Bronchus fibroblast of lung (primary cell): ENCODE measurements around the gene ZNF524. TPM values are rescaled to one million over a fixed set of nuclear protein-coding genes. Genes with fewer than 3 reads are reported as not detected.

Experiments
- total RNA-seq: library from RNA; depleted of rRNA; stranded (reverse); fragments of >200 nt; gene quantifications from 2 replicates; pipeline ENCODE4 v1.2.3, GENCODE V29; 2015

ZNF524 gene, protein sequence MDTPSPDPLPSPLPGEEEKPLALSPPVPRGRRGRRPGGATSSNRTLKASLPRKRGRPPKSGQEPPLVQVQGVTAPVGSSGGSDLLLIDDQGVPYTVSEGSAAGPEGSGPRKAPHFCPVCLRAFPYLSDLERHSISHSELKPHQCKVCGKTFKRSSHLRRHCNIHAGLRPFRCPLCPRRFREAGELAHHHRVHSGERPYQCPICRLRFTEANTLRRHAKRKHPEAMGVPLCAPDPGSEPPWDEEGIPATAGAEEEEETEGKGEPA
- 19.3 and 19.7 TPM in 2 replicates for total RNA-seq

DNA sequence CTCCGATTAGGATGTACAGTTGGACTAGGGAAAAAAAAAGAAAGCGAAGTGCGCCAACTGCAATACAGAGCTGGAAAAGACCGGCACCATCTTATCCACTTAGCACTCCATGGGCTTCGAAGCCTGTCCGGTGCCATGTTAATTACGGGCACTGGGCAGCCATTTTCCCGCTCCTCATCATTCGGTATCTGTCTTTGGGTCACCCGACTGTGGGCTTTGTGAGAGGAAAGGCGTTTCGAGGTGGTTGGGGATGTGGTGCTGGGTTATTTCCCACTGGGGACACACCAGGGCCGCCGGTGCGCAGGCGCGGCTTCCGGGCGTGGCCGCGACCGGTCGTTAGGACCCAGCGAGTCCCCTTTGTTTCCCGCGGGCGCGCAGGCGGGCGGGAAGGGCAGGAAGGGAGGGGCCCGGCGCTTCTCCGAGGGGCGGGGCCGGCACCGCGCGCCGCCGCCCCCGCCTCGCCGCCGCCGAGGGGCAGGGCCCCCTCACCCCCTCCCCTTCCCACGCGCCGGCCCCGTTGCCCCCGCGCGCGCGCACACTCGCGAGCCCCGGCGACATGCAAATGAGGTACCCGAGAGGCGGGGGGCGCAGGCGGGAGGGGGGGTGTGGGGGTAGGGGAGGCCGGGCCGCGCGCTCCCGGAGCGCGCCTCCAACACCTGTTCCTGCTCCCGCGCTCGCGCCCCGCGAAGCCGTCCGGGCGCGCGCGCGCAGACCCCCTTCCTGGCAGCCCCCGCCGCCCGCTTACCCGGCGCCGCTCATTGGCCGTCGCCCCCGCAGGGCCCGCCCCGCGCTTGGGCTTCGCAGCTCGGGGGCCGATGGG is at the start of gene ZNF524:
Gene ZNF524 (plus strand): TSS at position 447 of the 820 bp plus-strand sequence. CDS start 1,825 bp downstream, outside the sequence.

DNA sequence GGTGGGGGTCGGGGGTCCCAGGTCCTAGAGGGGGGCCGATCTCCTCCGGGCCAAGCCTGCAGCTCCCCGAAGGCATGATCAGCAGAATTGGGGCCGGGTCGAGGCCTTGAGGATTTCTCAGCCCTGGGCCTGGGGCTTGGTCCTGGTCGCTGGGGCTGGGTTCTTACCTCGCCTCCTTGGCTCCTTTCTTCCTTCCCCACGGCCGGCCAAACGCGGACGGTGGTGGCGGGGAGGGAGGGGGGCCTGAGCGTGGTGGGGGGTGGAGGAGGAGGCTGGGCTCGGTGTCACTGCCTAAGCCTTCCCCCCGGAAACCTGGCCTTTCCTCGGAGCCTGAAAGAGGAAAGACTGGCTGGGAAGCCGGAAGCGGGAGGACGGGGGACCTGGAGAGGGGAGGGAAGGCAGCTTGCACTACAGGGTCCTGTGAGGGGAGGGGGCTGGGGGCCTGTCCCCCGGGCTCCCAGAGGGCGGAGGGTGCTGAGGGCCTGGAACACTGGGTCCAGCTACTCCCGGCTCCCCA is 19.4 kb upstream of the ZNF524 start, which contains the start of gene ZNF579:
Gene ZNF579 (minus strand): TSS at position 221 of the 517 bp plus-strand sequence. CDS start 1,209 bp downstream, outside the sequence.

DNA sequence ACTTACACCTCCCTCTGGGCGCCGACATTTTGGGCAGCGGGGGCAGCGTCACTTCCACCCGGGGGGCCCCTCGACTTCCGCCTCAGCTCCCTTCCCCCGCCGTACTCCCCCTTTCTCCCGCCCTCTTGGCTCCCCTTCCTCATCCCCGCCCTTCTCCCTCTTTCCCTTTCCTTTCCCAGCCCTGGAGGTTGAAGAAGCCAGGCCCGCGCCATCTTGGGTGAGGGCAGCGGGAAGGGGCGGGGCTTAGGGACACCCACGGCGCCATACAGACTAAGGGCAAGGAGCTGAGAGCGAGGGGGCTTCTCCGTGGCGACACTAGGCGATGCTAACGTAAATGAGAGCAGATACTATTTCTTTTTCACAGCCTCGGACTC is 633 bp upstream of the ZNF524 start, which contains the start of gene FIZ1:
Gene FIZ1 (minus strand): TSS at position 50 of the 374 bp plus-strand sequence. CDS start 1,652 bp downstream, outside the sequence.

DNA sequence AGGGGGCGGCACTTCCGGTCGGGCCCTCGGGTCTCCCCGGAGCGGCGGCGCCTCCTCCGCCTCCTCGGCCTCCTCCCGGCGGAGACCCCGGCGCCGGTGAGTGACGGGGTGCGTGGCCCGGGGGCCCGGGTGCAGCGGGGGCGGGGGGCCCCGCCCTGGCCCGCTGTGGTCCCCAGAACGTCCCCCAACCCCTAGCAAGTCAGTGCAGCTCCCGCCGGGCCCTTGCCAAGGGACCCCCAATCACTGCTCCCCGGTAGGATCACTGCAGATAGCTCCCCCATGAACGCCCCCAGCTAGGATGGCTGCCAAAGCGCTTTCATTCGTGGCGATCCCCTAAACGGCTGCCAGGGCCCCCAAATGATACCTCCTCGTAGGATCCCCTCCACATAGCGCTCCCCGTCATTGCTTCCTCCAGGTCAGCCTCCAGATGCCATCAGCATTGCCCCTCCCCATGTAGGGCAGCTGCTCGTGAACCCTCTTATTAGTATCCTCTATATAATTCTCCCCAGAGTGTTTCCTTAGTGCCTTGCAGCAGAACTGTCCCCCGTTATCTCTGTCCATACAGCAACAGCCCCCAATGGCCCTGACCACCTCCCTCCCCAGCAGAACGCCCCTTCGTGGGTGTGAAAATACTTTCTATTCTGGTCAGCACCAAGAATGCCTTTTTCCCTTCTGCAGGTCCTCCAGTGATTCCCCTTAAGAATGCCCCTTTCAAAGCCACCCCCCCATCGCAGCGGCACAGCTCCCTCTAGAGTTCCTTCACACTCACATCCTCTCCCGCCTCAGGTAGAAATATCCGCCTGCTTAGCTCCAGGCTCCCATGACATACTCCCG is 5.8 kb downstream of the ZNF524 start, which contains the start of gene ZNF865:
Gene ZNF865 (plus strand): TSS at position 11 of the 834 bp plus-strand sequence. CDS start 7,972 bp downstream, outside the sequence.

DNA sequence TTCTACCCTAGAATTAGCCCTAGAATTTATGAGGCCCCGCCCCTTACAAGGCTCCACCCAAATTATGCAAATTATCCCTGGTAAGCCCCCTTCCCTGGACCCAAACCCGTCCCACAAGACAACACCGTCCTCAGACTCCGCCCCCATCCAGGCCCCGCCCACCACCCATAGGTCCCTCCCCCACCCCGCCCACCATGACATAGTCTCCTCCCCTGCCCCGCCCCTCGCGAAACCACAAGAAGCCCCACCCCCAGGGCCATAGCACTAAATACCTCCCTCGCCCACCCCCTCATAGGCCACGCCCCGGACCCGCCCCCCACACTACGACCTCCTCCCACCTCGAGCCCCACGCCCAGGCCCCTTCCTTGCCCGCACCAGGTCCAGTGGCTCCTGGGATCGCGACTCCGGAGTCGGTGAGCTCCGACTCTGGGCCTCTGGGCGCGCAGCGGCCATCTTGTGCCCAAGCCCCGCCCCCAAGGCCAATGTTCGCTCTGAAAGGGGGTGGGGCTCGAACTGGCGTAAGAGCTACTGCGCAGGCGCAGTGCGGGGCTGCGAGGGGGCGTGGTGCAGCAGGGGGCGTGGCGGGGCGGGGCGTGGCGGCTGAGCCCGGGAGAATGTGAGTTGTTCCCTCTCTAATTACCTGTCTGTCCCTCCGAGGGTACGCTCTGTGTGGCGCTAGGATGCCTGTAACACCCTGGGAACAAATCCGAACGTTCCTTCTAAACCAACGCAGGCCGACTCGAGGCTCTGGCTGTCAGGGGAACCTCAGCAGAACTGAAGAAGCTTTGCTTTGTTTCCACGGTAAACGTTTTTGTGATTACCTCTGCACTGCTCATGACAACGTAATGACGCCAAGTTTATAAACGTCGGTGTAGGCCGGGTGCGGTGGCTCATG is 24.3 kb downstream of the ZNF524 start, which contains the start of gene ZNF784:
Gene ZNF784 (minus strand): TSS at position 458 of the 895 bp plus-strand sequence. CDS start 5 bp downstream, at position 453.

DNA sequence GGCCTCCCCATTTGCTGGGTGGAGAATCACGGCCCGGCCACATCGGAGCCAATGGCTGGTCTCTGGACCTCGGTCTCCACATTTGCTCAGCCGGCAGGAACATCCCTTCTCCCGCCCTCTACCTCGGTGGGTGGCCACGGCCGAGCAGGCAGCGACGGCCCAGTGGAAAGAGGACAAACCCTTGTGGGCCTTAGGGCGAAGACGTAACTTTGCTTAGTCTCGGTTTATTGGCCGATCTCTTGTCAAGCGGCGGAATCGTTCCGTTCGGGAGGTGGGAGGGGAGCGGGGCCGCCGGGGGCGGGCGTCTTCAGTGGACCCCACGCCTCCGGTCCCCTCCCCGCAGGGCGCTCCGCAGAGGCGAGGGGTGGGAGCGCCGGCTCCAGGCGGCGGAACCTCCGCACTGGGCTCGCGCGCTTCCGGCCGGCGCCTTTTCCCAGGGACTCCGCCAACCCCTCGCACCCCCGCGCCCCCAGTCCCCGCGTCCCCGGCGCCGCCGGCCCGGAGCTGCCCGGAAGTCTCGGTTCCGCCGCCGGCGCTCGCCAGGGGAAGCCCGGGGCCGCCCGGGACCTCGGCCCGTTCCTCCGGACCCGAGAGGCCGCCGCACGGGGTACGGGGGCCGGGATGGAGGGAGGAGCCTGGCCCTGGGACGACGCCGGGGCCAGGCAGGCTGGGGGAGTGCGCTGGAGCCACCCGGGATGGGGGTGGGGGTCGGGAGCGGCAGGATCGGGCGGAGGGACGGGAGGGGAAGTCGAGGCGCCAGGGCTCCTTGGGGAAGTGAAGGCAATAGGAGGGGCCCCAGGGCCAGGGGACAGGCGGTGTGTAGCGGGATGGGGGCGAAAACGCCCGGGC is 40.7 kb downstream of the ZNF524 start, which contains the start of gene ZNF580:
Gene ZNF580 (plus strand): TSS at position 426 of the 849 bp plus-strand sequence. CDS start 1,507 bp downstream, outside the sequence.

DNA sequence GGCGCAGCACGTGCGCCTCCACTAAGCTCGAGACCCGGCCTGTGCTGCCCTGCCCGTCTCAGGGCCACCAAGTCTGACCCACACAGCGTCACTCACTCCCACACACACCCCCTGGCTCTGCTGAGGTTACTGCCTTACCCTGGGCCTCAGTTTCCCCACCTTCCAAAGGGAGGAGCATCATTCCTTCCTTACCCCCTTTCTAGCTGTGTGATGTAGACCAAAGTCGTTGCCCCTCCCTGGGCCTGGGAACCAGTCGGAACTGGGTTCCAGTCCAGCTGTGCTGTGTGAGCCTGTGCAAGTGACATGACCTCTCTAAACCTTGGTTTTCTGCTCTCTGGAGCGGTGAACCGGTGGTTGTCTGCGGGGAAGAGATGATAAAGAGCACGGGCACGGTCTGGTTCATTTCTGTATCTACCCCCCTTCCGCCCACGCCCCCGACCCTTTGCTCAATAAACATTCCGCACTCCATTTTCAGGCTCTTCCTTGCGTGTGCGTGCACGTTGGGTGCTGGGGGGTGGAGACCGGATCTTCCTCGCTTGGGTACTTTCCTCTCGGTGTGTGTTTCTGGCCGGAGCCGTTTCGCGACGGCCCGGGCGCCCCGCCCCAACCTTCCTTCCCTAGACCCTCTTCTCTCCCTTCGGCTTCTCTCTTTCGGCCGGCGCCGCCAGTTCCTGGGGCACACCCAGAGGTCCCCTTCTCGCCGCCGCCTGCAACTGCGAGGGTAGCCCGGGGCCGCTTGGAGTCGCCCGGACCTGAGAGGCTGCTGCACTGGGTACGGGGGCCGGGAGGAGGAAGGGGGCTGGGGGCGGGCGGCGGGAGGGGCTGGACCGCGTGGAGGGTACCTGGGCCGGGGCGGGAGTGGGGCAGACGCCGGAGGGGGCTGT is 43.2 kb downstream of the ZNF524 start, which contains the start of gene ZNF581:
Gene ZNF581 (plus strand): TSS at position 647 of the 884 bp plus-strand sequence. CDS start 923 bp downstream, outside the sequence.

DNA sequence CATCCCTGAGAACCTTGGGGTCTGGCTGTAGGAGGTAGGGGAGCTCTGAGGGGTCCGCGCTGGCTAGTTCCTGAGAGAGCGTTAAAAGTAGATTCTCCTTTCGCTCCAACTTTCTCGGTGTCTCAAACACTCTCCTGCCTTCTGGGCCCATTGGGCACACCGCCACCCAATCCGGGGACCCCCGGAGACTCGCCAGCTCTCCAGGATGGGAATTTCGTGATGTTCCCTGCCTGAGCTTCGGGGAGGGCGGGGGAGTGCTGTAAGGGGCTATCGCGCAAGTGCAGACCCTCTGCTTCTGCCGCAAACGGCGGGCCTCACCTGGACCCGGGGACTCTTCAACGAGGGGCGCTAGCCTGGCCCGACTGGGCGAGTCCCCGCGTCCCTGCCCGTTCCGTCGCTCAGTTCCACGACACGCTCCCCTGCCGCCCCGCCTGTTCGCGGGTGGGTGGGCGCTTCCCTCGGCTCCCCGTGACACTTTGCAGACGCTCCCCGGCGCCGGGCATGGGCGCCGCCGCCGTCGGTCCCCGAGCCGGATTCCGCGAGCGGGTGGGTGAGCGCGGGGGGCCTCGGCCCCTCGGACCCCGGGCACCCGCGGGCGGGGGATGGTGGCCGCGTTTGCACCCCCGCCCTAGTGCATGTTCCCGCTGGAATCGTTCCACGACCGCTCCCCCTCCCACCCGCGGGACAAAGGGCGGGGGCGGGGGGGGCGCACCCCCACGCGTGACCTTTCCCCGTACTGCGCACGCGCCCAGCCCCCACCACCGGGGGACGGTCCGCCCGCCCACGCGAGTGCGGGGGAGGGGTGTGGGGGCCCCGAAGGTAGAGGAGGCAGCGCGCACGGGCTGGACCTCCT is 47.9 kb downstream of the ZNF524 start, which contains the start of gene CCDC106:
Gene CCDC106 (plus strand): TSS at position 481 of the 853 bp plus-strand sequence. CDS start 835 bp downstream, outside the sequence.

Other genes with a start within 250 kb of the ZNF524 start
- gene COX6B2, start 245.6 kb upstream of the ZNF524 start, total RNA-seq: 0.30 TPM in 1 of 2 replicates, not detected in the other
- not detected in 2 replicates for gene GARIN5B, start 237.0 kb upstream of the ZNF524 start, total RNA-seq
- 2.4 and 10.4 TPM in 2 replicates for gene IL11, start 229.8 kb upstream of the ZNF524 start, total RNA-seq
- not detected in 2 replicates for gene TMEM190, start 223.5 kb upstream of the ZNF524 start, total RNA-seq
- 0.17 and 1.8 TPM in 2 replicates for gene TMEM238, start 216.0 kb upstream of the ZNF524 start, total RNA-seq
- 462 and 817 TPM in 2 replicates for gene RPL28, start 214.4 kb upstream of the ZNF524 start, total RNA-seq
- gene UBE2S, start 192.5 kb upstream of the ZNF524 start, total RNA-seq: 249 and 263 TPM in 2 replicates
- gene SHISA7, start 157.0 kb upstream of the ZNF524 start, total RNA-seq: not detected in 2 replicates
- gene ISOC2, start 138.6 kb upstream of the ZNF524 start, total RNA-seq: 74.8 and 86.4 TPM in 2 replicates
- gene C19orf85, start 135.5 kb upstream of the ZNF524 start, total RNA-seq: not detected in 2 replicates
- gene ZNF628, start 123.7 kb upstream of the ZNF524 start, total RNA-seq: 5.4 and 9.4 TPM in 2 replicates
- 25.1 and 29.8 TPM in 2 replicates for gene NAT14, start 115.1 kb upstream of the ZNF524 start, total RNA-seq
- 0.89 and 1.7 TPM in 2 replicates for gene SSC5D, start 111.9 kb upstream of the ZNF524 start, total RNA-seq
- gene SBK2, start 63.2 kb upstream of the ZNF524 start, total RNA-seq: not detected in 2 replicates
- 0.15 TPM in 1 of 2 replicates, not detected in the other for gene SBK3, start 54.7 kb upstream of the ZNF524 start, total RNA-seq
- 5.0 and 5.2 TPM in 2 replicates for gene ZNF579, start 19.4 kb upstream of the ZNF524 start, total RNA-seq
- gene FIZ1, start 771 bp upstream of the ZNF524 start, total RNA-seq: 4.5 and 4.9 TPM in 2 replicates
- 2.4 and 3.2 TPM in 2 replicates for gene ZNF865, start 5.4 kb downstream of the ZNF524 start, total RNA-seq
- 1.9 and 3.0 TPM in 2 replicates for gene ZNF784, start 24.3 kb downstream of the ZNF524 start, total RNA-seq
- gene ZNF580, start 40.7 kb downstream of the ZNF524 start, total RNA-seq: 10.4 and 15.0 TPM in 2 replicates
- 20.5 and 26.3 TPM in 2 replicates for gene ZNF581, start 43.4 kb downstream of the ZNF524 start, total RNA-seq
- gene CCDC106, start 47.9 kb downstream of the ZNF524 start, total RNA-seq: 14.7 and 15.6 TPM in 2 replicates
- gene U2AF2, start 54.7 kb downstream of the ZNF524 start, total RNA-seq: 197 and 225 TPM in 2 replicates
- gene EPN1, start 74.9 kb downstream of the ZNF524 start, total RNA-seq: 103 and 112 TPM in 2 replicates
- not detected in 2 replicates for gene NLRP9, start 138.1 kb downstream of the ZNF524 start, total RNA-seq
- gene RFPL4A, start 158.8 kb downstream of the ZNF524 start, total RNA-seq: not detected in 2 replicates
- gene RFPL4AL1, start 168.8 kb downstream of the ZNF524 start, total RNA-seq: not detected in 2 replicates
- gene NLRP11, start 231.7 kb downstream of the ZNF524 start, total RNA-seq: not detected in 2 replicates
- gene NLRP4, start 236.3 kb downstream of the ZNF524 start, total RNA-seq: not detected in 2 replicates